ENCODE measurements around the gene NDUFAF3. TPM values are rescaled to one million over a fixed set of nuclear protein-coding genes. Genes with fewer than 3 reads are reported as not detected.
"Not testable (repeated sequence)": the region's sequence is repeated elsewhere in the genome, so short reads cannot be mapped to it uniquely, and the experiment has no call there.

NDUFAF3 gene
- total RNA-seq, 1 donor from 2014 or later, result 76.4 TPM

DNA sequence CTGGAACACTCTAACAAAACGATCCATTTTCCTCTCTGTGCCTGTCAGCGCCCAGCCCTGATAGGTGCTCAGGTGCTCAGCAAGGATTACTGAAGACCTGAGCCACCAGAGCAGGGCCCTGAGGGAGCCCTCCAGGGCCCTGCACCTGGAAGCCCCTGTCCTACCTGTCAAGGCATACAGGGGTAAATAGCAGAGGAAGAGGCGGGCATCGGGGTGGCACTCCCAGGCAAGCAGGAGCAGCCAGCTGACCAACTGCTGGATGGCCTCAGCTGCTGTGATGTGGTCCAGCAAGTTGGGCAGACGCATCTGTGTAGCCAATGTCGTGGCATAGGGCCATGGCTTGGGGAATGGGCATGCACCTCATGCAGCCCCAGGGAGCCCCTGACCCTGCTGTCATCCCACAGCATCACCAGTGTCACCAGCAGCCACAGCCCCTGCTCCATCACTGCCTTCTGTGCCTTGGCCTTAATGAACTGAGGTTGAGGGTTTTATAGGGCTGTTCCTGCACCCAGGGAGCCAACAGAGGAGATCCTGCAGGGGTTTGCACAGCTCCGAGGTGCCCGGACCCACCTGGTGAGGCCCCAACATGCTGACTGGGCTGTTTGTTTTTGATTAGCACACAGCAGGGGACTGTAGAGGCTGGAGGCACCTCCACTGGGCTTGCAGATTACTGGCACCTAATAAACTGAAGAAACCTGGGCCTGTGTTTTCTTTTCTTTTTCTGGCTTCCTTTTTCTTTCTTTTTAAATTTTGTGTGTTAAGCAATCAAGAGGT, 22.6 kb upstream of the NDUFAF3 start:
- DNase-seq (ENCODE audit: low read depth in 2 of 2), result no peak

DNA sequence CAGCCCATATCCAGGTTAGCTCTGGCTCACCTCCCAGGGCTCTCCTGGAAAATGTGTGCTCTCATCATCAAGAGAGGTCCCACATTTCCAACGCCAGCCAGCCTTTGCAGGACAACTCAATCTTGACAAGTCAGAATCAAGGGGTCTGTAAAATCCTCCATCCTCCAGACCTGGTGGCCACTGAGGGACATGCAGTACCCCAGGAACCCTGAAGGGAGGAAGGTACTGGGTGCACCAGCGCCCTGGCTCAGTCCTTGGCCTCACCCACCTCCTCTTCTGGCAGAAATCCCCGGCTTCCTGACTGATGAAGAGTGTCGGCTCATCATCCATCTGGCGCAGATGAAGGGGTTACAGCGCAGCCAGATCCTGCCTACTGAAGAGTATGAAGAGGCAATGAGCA, 20.8 kb upstream of the NDUFAF3 start:
- no peak for DNase-seq (ENCODE audit: low read depth in 2 of 2)

DNA sequence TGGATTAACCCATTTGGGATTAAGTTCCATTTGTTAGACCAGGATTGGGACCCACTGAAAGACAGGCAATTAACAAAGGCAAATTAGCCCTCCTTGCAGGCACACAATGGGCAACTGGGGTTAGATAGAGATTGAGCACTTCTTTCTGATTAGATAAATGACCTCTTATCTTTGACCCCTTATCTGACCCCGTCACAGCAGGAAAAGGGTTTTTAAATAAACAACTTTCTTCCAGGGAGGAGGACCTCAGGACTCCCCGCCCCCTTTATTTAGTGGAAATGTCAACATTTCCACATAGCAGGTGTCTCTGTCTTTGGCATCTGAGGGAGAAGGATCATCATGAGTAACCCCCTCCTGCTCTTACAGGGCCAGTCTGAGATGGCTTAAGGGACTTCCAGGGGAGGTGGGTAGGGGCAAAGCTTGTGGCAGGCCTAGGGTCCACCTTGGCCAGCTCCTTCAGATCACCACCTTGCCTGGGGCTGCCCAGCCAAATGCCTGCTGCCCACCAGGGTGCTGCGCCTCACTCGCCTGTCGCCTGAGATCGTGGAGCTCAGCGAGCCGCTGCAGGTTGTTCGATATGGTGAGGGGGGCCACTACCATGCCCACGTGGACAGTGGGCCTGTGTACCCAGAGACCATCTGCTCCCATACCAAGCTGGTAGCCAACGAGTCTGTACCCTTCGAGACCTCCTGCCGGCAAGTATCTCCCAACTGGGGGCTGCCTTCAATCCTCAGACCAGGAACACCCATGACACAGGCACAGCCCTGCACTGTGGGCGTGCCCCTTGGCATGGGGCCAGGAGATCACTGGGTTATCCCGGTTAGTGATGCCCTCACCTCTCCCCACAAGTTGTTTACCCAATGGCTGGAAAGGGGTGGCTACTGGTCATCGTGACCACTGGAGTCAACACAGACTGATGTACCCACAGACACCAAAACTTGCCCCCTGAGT, 17.3 kb upstream of the NDUFAF3 start:
- DNase-seq (ENCODE audit: low read depth in 2 of 2), result no peak

DNA sequence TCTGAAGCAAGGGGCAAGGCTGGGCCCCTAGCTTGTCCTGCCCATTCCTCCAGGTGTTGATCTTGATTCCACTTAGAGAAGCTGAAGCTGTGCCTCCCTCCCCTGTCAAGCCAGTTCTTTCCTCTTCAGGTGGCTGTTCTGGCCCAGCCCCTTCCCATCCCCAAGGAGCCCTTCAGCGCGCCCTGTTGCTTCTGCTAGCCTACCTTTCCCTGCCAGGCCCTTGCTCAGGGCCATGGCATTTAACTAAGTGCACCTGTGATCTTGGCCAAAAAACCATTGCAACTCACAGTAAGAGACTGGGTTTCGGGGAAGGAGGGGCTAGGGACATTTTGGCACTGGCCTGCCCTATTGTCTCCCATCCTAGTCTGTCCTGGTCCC, 16.6 kb upstream of the NDUFAF3 start:
- DNase-seq (ENCODE audit: low read depth in 2 of 2), result no peak

DNA sequence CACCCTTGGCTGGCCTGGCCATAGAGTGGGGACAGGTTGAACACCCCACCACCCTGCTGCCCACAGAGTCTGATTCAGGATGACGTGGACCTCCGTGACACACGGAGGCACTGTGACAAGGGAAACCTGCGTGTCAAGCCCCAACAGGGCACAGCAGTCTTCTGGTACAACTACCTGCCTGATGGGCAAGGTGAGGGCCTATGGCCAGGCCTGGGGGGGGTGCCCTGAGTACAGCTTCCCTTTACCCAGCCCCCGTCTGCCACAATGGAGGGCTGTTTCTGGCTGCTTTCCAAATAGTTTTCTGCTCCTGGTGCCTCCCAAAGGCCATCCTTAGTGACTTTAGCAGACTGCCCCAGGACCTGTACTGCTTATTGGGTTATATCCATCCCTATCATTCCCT, 15.9 kb upstream of the NDUFAF3 start:
- no peak for DNase-seq (ENCODE audit: low read depth in 2 of 2)

DNA sequence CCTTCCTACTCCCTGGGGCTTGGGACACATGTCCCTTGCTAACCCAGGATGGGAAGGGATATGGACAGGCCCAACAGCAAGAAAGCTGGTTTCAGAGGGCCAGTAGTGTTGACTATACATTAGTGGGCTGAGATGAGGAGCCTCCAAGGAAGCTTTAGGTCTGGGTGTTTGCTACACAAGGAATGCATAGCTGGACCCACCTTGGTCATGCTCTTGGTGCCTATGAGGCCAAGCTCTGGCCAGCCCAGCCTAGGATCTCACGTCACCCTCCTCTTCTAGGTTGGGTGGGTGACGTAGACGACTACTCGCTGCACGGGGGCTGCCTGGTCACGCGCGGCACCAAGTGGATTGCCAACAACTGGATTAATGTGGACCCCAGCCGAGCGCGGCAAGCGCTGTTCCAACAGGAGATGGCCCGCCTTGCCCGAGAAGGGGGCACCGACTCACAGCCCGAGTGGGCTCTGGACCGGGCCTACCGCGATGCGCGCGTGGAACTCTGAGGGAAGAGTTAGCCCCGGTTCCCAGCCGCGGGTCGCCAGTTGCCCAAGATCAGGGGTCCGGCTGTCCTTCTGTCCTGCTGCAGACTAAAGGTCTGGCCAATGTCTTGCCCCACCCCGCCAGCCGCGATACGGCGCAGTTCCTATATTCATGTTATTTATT, 15.4 kb upstream of the NDUFAF3 start:
- peak; percentile 58 to 72 for DNase-seq (ENCODE audit: low read depth in 2 of 2)

DNA sequence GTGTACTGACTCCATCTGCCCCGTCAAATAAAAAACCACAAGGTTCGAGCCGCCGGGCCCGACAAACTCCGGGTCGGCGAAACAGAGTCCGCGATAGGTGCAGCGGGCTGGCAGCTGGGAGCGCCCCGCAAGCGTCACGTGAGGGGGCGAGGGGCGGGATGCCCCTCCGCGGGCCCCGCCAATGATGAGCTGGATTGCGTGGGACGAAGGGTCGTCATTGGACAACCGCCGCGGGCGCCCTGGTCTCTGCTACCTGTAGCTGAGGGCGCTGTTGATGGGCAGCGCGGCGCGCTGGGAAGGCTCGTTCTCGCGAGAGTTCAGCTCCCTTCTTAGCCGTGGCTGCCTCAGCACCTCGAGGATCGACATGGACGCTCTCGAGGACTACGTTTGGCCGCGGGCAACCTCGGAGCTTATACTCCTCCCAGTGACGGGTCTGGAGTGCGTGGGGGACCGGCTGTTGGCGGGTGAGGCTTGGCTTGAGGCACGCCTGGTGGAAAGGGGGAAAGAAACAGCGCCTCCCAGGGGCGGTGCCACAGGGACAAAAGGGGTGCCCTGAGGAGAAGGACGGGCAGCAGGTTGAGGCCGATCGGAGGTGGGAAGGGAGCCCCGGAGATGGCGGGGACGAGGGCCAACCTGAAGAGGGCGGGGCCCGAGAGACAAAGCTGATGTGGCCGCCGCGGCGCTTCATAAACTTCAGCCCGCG, 14.7 kb upstream of the NDUFAF3 start, which contains the start of gene WDR6:
Gene WDR6 (plus strand): TSS at position 324 of the 703 bp plus-strand sequence. CDS start 41 bp downstream, at position 365.
- peak; percentile 97 to 98 for DNase-seq (ENCODE audit: low read depth in 2 of 2)

DNA sequence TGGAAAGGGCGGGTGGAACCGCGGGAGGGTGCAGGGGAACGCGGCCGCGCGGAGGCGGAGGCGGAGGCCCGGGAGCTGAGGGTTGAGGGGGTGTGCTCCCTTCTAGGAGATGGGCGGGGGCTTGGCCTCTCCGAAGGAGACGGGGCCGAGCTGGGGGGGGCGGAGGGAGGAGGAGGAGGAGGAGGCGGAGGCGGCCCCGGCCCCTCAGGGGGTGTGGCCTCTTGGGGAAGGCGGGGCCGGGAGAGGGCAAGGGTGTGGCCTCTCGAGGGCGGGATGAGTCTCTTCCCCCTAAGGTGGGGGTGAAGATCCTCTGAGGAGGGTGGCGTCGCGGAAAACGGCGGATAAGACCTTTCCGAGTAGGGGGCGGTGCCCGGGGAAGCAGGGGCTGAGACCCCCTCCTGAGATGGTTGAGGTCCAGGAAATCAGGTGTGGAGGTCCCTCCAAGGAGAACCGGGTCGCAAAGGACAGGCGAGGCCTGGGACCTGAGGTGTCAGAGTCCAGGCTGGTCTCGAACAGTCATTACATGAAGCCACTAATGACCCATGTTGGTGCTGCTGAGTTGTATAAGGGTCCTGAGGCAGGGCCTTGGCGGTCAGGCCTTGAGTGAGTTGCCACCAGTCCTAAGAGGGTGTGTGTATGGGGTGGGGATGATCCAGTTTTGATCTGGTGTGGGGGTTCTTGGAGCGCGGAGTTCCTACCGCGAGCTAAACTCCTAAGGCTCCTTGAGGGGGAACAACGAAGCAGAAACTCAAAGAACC, 14.0 kb upstream of the NDUFAF3 start:
- DNase-seq (ENCODE audit: low read depth in 2 of 2), result peak; percentile 58 to 84

DNA sequence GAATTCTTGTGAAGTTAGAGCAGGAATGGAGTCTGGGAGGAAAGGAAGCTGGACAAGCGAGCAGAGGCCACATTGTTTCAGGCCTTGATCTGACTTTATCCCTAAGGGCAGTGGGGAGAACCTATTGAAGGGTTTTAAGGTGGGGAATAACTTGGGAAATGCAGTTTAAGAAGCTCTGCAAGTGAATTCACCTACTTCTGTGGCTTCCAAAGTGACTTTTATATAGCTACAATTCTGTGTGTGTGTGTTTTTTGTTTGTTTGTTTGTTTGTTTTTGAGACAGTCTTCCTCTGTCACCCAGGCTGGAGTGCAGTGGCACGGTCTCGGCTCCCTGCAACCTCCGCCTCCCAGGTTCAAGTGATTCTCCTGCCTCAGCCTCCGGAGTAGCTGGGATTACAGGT, 13.3 kb upstream of the NDUFAF3 start:
- DNase-seq (ENCODE audit: low read depth in 2 of 2), result not testable (repeated sequence)

DNA sequence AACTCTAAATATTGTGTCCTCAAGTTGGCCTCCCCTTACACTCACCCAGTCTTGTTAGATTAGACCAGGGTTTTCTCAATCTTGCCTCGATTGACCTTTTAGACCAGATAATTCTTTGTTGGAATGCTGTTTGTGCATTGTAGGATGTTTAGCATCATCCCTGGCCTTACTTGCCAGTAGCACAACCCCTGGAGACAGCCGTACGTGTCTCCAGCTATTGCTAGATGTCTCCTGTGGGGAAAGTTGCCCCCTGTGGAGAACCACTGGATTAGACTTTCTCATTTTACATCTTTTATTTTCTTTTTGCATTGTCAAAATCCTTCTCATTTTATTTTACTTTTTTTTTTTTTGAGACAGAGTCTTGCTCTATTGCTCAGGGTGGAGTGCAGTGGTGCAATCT, 12.5 kb upstream of the NDUFAF3 start:
- no peak for DNase-seq (ENCODE audit: low read depth in 2 of 2)

DNA sequence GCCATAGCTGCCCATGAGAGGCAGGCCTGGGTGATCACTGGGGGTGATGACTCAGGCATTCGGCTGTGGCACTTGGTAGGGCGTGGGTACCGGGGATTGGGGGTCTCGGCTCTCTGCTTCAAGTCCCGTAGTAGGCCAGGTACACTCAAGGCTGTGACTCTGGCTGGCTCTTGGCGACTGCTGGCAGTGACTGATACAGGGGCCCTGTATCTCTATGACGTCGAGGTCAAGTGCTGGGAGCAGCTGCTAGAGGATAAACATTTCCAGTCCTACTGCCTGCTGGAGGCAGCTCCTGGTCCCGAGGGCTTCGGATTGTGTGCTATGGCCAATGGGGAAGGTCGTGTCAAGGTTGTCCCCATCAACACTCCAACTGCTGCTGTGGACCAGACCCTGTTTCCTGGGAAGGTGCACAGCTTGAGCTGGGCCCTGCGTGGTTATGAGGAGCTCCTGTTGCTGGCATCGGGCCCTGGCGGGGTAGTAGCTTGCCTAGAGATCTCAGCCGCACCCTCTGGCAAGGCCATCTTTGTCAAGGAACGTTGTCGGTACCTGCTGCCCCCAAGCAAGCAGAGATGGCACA, 9.4 kb upstream of the NDUFAF3 start:
- no peak for DNase-seq (ENCODE audit: low read depth in 2 of 2)

DNA sequence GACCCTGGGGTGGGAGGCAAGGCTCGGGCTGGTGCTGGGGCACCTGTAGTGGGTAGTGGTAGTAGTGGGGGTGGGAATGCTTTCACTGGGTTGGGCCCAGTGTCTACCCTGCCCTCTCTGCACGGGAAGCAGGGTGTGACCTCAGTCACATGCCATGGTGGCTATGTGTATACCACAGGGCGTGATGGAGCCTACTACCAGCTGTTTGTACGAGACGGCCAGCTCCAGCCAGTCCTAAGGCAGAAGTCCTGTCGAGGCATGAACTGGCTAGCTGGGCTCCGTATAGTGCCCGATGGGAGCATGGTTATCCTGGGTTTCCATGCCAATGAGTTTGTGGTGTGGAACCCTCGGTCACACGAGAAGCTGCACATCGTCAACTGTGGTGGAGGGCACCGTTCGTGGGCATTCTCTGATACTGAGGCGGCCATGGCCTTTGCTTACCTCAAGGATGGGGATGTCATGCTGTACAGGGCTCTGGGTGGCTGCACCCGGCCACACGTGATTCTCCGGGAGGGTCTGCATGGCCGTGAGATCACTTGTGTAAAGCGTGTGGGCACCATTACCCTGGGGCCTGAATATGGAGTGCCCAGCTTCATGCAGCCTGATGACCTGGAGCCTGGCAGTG, 8.7 kb upstream of the NDUFAF3 start:
- no peak for DNase-seq (ENCODE audit: low read depth in 2 of 2)

DNA sequence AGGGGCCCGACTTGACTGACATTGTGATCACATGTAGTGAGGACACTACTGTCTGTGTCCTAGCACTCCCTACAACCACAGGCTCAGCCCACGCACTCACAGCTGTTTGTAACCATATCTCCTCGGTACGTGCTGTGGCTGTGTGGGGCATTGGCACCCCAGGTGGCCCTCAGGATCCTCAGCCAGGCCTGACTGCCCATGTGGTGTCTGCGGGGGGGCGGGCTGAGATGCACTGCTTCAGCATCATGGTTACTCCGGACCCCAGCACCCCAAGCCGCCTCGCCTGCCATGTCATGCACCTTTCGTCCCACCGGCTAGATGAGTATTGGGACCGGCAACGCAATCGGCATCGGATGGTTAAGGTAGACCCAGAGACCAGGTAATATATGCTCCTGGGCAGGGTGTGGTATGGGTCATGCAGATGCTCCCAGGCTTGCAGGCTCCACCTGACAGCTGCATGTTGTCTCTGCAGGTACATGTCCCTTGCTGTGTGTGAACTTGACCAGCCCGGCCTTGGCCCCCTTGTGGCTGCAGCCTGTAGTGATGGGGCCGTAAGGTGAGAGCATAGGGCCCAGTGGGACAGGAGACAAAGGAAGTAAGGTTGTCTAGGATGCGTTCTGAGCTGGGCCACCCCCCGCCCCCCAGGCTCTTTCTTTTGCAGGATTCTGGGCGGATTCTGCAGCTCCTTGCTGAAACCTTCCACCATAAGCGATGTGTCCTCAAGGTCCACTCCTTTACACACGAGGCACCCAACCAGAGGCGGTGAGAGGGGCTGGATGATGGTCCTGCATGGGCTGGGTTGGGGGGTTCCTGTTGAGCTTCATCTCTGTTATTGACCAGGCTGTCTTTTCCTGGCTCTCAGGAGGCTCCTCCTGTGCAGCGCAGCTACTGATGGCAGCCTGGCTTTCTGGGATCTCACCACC, 7.9 kb upstream of the NDUFAF3 start:
- DNase-seq (ENCODE audit: low read depth in 2 of 2), result peak; percentile 52 to 66

DNA sequence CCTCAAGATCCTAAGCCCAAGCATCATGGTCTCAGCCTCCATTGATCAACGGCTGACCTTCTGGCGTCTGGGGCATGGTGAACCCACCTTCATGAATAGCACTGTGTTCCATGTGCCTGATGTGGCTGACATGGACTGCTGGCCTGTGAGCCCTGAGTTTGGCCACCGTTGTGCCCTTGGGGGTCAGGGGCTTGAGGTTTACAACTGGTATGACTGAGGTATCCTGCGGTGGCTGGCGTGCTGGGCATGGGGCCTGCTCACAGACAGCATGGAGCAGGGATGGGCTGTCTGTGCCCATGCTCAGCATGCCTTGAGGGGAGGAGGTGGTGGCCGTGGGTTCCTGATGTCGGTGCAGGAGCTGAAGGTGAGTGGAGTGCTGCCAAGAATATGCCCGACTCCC, 6.8 kb upstream of the NDUFAF3 start:
- no peak for DNase-seq (ENCODE audit: low read depth in 2 of 2)

DNA sequence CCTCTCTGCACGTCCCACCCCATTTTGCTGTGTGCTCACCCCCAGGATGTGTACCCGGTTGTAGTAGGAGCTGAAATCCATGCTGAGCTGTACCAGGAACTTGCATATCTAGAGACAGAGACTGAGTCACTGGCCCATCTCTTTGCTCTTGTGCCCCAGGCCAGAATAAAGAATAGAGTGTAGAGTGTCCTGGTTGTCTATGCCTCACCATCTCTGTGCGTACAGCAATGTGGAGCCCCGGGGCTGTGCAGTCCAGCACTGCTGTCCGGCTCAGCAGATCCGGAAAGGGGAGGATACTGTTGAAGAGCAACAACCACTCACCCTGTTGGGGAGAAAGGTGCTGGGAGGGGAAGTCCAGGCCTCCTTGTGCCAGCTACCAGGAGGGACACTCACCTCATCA, 6.2 kb upstream of the NDUFAF3 start:
- no peak for DNase-seq (ENCODE audit: low read depth in 2 of 2)

DNA sequence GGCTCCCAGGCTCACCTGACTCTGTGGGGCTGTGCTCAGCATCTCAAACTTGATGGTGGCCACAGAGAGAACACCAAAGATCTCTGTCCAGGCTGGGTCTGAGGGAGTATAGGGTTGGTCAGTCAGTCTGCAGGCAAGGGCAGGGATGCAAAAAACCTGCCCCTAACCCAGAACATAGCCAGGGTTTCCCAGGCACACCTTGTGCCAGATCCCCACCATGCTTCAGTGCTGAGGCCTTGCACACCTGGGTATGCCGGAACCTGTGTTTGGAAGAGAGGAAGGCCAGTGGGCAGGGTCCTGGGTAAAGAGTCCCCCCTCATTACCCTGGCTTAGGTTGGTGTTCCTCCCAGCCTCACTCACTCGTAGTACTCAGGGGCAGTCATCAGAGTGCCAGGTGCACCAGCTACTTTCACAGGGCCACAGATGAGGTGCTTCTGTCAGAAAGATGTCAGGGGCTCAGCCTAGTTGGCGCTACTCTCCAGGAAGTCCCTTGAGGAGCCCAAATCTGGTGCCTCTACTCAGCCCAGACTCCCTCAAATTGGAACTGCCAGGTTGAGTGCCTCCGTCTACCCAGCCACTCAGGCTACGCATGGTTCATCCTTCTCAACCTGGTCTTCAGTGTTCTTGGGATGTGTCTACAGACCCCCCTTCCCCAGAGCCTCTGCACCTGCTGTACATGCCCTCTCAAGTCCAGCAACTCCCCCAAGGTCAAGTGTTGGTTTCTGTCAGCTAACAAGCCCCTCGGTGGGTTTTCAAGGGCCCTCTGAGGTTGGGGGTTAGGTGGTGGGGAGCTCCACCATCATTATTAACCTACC, 5.3 kb upstream of the NDUFAF3 start:
- no peak for DNase-seq (ENCODE audit: low read depth in 2 of 2)

DNA sequence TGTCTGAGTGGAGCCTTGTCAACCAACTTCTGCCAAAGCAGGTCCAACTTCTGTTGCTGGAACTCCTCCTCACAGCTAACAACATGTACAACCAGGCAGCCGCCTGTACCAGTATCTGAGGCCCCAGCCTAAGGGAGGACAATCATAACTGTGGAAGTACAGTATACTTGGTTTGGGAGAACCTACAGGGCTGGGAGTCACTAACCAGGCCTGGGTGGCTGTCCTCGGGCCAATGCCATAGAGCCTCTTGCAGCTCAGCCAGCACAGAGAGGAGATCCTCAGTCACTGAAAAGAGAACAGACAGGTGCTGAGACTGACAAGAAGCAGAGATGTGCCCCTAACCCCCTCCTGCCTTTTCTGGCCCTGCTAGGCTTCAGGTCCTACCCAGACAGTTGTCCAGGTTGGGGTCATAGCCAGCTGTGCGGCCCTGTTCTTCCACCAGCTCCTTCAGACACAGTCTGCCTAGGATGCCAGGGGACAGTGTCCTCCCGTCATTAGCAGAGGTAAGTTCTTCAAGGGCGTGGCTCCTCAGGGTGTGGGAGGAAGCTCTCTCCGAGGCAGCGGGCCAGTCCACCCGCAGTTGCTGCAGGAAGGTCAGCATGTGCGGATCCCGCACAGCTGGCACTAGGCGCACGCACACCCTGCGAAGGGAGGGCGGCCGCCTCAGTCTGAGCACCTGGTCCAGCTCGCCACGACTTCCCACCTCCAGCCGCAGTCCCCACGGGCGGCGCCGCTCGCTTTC, 4.5 kb upstream of the NDUFAF3 start:
- DNase-seq (ENCODE audit: low read depth in 2 of 2), result no peak
